ENCODE data around the gene FDXR.
"Not testable (repeated sequence)": the region's sequence is repeated elsewhere in the genome, so short reads cannot be mapped to it uniquely, and the experiment has no call there.

Gene FDXR, protein sequence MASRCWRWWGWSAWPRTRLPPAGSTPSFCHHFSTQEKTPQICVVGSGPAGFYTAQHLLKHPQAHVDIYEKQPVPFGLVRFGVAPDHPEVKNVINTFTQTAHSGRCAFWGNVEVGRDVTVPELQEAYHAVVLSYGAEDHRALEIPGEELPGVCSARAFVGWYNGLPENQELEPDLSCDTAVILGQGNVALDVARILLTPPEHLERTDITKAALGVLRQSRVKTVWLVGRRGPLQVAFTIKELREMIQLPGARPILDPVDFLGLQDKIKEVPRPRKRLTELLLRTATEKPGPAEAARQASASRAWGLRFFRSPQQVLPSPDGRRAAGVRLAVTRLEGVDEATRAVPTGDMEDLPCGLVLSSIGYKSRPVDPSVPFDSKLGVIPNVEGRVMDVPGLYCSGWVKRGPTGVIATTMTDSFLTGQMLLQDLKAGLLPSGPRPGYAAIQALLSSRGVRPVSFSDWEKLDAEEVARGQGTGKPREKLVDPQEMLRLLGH

DNA sequence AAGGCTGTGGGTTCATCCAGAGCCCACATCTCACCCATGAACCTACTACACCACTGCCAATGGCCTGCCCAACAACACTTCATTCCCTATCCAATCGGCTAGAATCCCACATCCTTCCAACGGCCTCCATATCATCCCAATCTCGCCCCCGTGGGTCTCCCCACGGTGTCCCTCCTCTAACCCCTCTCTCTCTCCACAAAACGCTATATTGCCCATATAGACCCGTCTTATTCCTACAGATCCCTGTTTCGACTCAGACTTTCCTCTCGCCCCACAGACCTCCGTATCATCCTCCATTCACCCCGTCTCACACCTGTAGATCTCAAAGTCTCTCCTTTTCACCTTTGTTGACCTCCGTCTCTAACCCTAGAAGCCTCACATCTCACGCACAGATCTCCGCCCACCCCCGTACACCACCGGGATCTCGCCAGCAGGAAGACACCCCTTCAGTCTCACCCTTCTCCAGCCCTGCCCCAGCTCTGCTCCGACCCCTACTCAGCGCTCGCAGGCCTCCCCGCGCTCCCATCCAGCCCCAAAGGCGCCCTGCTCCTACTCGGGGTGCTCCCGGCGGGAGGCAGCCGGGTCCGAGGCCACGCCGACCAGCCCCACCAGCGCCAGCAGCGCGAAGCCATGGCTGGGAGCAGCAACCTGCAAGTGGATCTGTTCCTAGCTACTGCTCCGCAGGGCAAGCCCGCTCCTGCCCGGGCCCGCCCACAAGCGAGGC lies at the start of gene FDXR:
TSS of gene FDXR (minus strand) at position 682 of the 724 bp plus-strand sequence. CDS start at position 632, 50 bp downstream.
- DNase-seq (ENCODE audit: low read depth, low spot score), result no peak

DNA sequence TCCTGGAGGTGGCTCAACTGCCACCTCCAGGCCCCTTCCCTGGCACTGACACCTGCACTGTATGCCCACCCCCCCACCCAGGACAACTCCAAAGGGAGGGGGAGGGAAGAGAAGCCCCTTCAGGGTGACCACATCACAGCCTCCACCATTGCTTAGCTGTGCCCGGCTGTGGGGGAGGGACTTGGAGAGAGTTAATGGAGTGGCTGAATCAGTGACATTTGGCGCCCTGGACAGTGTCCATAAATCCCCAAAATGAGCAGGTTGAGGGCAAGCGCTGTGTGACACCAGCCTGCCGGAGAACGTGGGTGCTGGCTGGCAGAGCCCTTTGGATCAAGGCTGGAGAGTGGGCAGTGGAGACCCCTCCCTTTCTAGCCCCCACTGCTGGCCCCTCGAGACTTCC lies 49.4 kb upstream of the FDXR start:
- DNase-seq (ENCODE audit: low read depth, low spot score), result no peak

DNA sequence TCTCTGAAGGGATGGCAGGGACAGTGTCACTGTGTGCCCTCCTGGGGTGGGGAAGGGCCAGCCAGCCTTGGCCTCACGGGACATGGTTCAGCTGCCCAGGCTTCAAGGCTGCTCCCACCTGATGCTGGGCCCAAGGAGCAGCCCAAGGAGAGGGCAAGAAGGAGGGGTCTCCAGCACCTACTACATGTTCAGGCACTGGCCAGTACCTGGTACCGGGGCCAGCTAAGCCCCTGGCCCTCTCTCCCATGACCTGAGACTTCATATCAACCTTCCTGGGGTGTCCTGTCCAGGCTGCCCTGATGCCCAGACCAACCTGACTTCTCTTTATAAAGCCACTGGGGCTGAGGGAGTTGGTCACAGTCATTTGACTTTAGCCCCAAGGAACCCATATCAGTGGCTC lies 49.0 kb upstream of the FDXR start:
- no peak for DNase-seq (ENCODE audit: low read depth, low spot score)

- DNase-seq (ENCODE audit: low read depth, low spot score), result no peak
These were observed 48.4 kb upstream of the FDXR start for GRCh38 chr17:74921026-74921681.

DNA sequence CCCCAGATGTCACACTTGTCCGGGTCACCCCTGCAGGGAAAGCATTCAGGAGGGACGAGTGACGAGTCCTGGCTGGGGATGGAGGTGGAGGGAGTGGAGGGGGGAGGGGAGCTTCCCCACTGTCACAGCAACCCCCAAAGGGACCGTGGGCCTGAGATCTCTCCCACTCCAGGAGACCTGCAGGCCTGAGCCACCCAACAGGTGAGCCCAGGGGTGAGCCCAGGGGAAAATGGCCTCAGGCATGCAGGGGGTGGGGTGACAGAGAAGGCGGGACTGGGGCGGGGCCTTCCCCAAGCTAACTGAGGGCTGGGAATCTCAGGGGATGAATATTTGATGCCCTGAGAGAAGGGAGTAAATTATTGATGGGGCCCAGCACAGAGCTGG lies 47.8 kb upstream of the FDXR start:
- no peak for DNase-seq (ENCODE audit: low read depth, low spot score)

DNA sequence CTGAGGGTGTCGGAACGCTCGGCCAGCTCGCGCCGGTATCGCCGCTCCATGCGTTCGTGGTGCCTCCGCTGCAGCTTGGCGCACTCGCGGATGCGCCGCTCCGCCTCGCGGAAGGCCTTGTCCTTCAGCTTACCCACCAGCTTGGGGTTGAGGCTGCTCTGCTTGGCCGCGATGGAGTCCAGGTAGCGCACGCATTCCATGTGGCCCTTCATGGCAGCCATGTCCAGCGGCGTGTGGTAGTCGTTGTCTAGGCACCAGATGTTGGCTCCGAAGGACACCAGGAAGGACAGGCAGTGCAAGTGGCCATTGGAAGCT lies 47.5 kb upstream of the FDXR start:
- DNase-seq (ENCODE audit: low read depth, low spot score), result no peak

DNA sequence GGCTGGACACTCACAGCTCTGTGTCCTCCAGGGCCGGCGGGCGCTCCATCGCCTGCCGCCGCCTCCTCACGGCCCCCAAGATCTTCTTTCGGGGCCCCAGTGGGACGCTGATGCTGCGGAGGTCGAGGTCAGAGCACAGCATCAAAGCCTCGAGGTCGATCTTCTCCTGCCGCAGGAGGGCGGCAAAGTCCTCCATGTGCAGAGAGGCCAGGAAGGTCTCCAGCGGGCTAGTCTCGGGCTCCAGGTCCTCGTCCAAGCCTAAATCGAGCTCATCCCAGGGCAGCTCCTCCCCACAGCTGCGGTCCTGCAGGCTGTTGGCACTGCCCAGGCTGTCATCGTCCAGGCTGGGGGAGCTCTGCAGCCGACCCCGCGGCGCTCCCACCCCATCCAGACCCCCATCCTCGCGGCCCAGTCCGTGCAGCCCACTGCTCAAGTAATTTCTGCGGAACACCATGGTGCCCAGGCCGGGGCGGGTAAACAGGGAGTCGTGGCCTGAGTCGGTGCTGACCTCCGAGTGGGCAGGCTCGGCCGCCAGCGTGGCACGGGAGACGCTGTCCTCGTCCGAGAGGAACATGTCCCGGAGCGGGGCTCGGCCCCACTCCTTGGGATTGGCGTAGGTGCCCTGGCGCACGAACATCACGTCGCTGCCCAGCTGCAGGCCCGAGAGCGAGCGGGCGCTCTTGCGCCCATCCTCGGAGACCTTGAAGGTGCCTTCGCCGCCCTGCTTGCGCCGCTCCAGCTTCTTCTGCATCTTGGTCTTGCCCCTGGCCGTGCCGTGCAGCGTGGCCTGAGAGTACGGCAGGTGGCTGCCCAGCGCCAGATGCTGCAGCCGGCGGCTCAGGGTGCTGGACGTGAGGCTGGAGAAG lies 46.9 kb upstream of the FDXR start:
- DNase-seq (ENCODE audit: low read depth, low spot score), result no peak

- no peak for DNase-seq (ENCODE audit: low read depth, low spot score)
These were observed 46.1 kb upstream of the FDXR start for GRCh38 chr17:74918906-74919305.

DNA sequence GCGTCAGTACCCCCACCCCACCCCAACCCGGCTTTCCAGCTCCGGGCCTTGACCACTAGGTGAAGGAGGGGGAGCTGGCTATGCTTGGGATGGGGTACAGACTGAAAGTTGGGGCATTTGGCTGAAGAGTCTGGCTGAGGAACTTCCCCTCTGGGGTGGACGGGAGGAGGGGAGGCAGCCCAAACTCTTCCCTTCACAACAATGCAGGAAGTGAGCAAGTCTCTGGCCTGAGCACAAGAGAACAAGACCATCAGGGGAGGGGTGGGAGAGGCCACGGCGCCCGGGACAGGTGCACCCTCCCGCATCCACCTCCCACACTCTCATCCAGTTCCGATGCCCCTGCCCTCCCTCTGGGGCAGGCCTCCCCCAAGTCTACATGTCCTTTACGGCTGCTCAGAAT lies 44.6 kb upstream of the FDXR start:
- DNase-seq (ENCODE audit: low read depth, low spot score), result no peak

- DNase-seq (ENCODE audit: low read depth, low spot score), result no peak
These were observed 44.0 kb upstream of the FDXR start for GRCh38 chr17:74916851-74917199.

GRCh38 chr17:74916136-74916850 lies 43.5 kb upstream of the FDXR start:
- no peak for DNase-seq (ENCODE audit: low read depth, low spot score)

DNA sequence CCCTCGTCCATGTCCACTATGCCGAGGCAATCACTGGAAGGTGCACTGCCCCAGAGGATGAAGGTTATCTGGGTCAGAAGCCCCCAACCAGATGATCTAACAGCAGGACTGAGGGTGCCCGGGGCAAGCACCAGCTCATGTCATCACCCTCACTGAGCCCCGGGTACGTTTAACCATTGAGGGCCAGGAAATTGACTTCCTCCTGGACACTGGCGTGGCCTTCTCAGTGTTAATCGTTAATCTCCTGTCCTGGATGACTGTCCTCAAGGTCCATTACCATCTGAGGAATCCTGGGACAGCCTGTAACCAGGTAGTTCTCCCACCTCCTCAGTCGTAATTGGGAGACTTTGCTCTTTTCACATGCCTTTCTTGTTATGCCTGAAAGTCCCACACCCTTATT lies 38.6 kb upstream of the FDXR start:
- not testable (repeated sequence) for DNase-seq (ENCODE audit: low read depth, low spot score)

DNA sequence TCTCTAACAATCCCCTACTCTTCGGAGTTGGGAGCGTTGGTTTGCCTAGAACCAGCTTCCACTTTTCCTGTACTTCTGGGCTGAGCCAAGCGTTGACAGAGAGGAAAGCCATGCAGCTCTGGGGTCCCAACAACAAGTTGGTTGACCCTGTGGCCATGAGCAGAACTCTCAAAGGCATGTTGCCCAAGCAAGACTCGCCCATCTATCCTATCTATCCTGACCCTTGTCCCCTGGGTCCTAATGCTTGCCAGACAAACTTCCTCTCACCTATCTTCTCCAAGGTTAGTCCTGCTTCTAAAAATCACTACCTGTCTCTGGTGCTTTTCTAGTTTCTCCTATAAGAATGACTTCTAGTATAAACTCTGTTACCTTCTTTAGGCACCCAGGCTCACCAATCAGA lies 36.3 kb upstream of the FDXR start:
- DNase-seq (ENCODE audit: low read depth, low spot score), result not testable (repeated sequence)

DNA sequence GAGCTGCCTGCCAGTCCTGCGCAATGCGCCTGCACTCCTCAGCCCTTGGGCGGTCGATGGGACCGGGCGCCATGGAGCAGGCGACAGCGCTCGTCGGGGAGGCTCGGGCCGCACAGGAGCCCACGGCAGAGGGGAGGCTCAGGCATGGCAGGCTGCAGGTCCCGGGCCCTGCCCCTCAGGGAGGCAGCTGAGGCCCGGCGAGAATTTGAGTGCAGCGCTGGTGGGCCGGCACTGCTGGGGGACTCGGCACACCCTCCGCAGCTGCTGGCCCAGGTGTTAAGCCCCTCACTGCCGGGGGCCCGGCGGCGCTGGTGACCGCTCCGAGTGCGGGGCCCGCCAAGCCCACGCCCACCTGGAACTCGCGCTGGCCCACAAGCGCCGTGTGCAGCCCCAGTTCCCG lies 34.2 kb upstream of the FDXR start:
- no peak for DNase-seq (ENCODE audit: low read depth, low spot score)

- not testable (repeated sequence) for DNase-seq (ENCODE audit: low read depth, low spot score)
These were observed 33.5 kb upstream of the FDXR start for GRCh38 chr17:74906214-74906793.

- no peak for DNase-seq (ENCODE audit: low read depth, low spot score)
These were observed 32.1 kb upstream of the FDXR start for GRCh38 chr17:74904687-74905409.

GRCh38 chr17:74903671-74904070 lies 30.9 kb upstream of the FDXR start:
- DNase-seq (ENCODE audit: low read depth, low spot score), result no peak

DNA sequence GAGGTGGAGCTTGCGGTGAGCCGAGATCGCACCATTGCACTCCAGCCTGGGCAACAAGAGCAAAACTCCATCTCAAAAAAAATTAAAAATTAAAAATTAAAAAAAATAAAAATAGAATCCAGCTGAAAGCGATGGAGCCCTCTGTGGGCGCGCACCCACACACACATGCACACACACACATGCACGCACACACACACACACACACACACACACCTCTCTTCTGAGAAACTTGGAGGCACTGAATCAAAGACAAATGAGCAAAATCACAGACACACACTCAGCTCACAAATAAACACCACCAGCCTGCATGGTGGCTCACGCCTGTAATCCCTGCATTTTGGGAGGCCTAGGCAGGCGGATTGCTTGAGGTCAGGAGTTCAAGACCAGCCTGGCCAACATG lies 30.2 kb upstream of the FDXR start:
- no peak for DNase-seq (ENCODE audit: low read depth, low spot score)

DNA sequence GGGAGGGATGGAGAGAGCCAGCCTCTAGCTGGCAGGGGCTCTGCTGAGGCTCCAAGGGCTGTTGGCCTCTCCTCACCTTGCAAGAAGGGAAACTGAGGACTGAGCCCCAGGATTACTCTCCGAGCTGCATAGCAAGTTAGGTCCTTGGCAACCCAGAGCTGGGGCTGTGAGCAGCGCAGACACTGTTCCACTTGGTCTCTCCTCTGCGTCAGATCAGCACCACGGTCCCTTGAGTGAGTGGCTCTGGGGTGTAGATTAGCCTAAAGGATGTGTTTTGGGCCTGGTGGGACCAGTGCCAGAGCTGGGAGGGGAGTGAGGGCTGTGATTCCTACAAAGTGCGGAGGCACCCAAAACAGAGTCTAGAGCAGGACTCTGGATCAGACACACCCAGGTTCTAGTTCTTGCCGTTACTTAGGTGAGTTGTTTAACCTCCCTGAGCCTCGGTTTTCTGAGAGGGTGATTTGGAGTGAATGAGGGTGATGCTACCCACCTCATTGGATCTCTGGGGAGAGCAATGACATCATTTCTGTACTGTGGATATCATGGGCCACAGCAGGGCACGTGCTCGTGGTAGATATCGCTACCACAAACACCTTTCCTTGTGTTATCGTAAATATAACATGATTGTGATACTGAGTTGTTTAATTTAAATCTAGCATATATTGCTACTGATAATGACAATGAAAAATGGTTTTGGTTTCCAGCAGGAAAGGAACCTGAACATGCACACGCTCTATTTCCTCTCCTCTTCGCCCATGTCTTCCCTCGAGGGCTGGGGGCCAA lies 28.8 kb upstream of the FDXR start:
- no peak for DNase-seq (ENCODE audit: low read depth, low spot score)
